GM18858 (cell line): ENCODE measurements around the gene SCIMP.
A peak's percentile ranks its signal among the peaks of the same experiment; 100 is the strongest.
"Not testable (repeated sequence)": the region's sequence is repeated elsewhere in the genome, so short reads cannot be mapped to it uniquely, and the experiment has no call there.

Source experiments
- ATAC-seq: cut with Tn5 transposase; IDR thresholded peaks from one replicate; pipeline ENCODE4 v1.9.1; 2021; ENCODE audit not compliant: unreplicated experiment

SCIMP gene

DNA sequence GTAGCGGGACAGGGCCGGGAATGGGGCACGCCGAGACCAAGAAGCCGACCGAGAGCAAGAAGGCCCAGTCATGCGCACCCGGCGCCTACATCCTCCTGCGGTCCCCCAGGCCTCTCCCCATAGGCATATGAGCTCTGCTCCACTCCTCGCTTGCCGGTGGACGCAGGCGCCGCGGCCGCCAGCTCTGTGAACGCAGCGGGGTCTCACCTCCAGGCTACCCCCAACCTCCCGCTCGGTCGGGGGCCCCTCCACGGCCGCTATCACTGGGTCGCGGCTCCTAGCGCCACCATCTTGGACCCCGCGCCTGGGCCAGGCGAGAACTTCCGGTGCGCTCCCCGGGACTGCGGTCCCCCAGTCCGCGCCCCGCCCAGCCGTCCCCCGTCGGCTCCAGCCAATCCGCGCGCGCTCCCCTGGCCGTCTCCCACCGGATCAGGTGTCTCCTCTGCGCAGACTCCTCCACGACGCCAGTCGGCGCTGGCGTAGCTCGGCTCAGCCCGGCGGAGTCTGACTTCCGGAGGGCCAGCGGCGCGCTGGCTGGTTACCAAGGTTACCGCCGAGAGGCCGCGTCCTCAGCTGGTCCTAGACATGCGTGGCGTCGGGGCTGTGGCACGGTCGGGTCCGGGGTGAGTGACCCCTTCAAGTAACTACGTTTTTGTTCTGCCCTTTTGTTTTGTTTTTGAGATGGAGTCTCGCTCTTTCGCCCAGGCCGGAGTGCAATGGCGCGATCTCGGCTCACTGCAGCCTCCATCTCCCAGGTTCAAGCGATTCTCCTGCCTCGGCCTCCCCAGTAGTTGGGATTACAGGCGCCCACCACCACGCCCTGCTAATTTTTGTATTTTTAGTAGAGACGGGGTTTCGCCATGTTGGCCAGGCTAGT is 42.9 kb downstream of the SCIMP start, which contains the start of gene ZNF594:
Gene ZNF594, minus strand, starts transcription at position 328 of the 877 bp plus-strand sequence. CDS start 7,612 bp downstream, outside the sequence.
- peak; percentile 85 for ATAC-seq

DNA sequence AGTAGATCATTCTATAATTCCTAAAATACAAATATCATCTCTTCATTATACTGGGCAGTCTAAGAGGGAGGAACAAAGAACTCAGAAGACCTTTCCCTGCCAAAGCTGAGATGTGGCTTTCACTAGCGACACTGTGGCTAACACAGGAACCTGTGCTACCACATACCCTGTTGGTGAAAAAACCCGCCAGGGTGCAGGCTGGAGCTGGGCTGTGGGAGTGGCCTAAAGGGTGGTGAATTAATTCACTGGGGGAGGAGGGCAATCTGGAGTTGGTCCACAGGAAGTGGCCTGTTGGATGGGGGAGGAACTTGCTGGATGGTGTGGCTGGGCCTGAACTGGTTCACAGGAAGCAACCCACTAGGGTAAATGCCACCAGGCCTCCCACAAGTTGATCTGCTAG is 50.4 kb downstream of the SCIMP start:
- ATAC-seq, result no peak

DNA sequence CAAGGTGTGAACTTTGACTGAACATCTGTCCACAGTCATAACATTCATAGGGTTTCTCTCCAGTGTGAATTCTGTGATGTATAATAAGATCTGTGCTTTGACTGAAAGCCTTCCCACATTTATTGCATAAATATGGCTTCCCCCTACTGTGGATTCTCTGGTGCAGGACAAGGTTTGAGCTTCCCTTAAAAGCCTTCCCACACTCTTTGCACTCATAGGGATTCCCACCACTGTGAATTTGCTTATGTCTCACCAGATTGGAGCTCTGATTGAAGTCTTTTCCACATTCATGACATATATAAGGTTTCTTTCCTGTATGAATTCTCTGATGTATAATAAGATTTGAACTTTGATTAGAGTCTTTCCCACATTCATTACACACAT is 51.3 kb downstream of the SCIMP start:
- ATAC-seq, result no peak

DNA sequence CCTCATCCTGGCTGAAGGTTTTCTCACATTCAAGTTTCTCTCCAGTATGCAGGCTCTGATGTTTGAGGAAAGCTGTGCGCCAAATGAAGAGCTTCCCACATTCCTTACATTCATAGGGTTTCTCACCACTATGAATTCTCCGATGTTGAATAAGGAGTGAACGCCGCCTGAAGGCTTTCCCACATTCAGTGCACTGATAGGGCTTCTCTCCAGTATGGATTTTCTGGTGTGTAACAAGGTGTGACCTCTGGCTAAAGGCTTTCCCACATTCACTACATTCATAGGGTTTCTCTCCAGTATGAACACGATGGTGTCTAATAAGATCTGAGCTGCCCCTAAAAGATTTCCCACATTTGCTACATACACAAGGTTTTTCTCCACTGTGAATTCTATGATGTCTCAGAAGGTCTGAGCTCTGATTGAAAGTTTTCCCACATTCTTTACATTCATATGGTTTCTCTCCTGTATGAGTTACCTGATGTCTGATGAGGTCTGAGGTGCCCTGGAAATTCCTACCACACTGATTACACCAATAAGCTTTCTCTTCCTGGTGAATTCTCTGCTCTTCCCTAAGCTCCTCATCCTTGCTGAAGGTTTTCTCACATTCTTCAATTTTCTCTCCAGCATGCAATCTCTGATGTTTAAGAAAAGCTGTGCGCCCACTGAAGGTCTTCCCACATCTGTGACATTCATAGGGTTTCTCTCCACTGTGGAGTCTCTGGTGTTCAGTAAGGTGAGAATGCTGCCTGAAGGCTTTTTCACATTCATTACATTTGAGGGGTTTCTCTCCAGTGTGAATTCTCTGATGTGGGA is 51.9 kb downstream of the SCIMP start:
- no peak for ATAC-seq

DNA sequence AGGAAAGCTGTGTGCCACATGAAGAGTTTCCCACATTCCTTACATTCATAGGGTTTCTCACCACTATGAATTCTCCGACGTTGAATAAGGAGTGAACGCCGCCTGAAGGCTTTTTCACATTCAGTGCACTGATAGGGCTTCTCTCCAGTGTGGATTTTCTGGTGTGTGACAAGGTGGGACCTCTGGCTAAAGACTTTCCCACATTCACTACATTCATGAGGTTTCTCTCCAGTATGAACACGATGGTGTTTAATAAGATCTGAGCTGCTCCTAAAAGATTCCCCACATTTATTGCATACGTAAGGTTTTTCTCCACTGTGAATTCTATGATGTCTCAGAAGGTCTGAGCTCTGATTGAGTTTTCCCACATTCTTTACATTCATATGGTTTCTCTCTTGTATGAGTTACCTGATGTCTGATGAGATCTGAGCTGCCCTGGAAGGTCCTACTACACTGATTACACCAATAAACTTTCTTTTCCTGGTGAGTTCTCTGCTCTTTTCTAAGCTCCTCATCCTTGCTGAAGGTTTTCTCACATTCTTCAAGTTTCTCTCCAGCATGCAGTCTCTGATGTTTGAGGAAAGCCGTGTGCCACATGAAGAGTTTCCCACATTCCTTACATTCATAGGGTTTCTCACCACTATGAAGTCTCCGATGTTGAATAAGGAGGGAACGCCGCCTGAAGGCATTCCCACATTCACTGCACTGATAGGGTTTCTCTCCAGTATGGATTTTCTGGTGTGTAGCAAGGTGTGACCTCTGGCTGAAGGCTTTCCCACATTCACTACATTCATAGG is 53.0 kb downstream of the SCIMP start:
- ATAC-seq, result no peak

DNA sequence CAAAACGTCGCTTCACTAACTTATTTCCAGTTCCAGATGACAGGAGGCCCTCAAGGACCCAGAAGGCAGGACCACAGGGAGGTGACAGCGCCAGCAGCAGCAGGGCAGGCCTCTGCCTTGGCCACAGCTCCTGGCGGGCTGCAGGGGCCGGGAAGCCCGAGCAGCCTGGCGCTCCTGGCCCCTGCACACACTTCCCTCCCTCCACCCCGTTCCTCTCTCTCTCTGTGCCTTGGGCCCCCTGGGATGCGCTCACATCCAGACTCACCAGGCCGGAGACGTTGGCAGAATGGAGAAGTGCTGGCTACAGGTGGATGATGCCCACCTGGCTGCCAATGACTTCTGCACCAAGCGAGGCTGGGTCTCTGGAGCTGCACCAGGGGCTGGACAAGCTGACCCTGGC is 55.7 kb downstream of the SCIMP start:
- ATAC-seq, result no peak

DNA sequence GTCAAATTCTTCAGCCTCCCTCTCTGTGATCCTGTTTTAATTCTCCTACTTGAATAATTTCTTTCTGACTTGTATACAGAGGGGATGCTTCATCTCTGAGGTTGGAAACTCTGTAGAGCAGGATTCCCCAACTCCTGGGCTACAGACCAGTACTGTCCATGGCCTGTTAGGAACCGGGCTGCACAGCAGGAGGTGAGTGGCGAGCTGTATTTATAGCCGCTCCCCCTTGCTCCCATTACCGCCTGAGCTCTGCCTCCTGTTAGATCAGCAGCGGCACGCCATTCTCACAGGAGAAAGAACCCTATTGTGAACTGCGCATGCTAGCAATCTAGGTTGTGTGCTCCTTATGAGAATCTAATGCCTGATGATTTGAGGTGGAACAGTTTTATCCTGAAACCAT is 59.6 kb downstream of the SCIMP start:
- ATAC-seq, result not testable (repeated sequence)

DNA sequence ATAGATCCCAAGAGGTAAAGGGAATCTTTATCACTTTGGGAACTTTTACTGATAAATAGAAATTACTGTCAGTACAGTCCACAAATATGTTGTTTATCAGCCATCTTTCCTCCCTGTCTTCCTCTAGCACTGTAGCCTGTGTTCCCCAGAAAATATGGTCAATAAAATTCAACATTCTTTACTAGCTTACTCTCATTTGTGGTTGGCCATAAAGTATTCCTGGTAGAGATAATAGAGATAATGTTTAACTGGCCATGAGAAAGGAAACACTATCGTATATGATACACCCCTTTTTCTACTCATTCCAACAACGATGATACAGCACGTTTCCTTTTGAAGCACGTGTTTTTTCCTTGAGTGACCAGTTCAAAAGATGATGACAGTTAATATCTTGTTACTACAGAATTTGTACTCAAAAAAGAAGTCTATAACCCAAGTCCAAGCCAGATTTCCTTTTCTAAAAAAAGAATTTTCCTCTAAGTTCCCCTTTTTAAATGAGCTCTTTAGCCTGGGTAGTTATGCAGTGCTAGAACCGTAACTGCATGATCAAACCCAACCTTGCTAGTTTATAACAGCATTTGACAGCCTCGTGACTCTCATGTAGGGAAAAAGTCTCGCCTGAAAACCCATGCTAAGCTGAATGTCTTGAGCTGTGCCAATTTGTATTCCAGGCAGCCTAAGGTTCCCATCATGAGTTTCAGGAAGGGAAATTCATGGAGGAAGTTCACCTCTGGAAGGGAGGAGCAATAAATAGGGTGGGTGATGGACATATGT is 68.7 kb downstream of the SCIMP start:
- not testable (repeated sequence) for ATAC-seq

DNA sequence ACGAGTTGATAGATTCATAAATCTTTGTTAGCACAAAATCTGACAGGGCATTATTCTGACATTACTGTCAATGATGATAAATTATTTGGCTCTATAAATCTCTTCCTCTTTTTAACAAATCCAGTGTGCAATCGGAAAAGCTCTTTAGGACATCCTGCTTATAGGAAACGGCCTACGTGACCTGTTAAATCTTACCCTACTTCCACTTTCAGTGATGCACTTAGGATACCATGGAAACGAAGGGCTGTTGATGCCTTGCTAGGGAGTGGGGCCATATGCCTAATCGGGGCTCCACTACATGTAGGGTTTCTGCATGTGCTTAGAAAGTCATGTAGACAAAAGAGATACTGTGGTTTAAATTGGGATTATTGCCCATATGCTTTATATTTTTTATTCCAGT is 70.2 kb downstream of the SCIMP start:
- no peak for ATAC-seq

DNA sequence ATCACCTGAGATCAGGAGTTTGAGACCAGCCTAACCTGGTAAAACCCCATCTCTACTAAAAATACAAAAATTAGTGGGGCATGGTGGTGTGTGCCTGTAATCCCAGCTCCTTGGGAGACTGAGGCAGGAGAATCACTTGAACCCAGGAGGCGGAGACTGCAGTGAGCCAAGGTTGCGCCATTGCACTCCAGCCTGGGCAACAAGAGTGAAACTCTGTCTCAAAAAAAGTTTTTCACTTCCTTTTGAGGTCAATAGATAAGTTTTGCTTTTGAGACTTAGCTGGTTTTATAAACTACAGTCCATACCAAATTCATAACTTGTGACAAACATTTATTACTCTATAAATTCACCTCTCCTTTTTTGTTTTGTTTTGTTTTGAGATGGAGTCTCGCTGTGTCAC is 72.9 kb downstream of the SCIMP start:
- ATAC-seq, result not testable (repeated sequence)

DNA sequence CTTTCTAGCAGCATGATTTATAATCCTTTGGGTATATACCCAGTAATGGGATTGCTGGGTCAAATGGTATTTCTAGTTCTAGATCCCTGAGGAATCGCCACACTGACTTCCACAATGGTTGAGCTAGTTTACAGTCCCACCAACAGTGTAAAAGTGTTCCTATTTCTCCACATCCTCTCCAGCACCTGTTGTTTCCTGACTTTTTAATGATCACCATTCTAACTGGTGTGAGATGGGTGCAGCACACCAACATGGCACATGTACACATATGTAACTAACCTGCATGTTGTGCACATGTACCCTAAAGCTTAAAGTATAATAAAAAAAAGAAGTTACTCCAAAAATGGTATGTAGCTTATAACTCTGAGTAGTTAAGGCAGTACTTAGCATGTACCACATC is 74.0 kb downstream of the SCIMP start:
- ATAC-seq, result not testable (repeated sequence)
